ENCODE data around the gene SEMA3C.

Gene SEMA3C

DNA sequence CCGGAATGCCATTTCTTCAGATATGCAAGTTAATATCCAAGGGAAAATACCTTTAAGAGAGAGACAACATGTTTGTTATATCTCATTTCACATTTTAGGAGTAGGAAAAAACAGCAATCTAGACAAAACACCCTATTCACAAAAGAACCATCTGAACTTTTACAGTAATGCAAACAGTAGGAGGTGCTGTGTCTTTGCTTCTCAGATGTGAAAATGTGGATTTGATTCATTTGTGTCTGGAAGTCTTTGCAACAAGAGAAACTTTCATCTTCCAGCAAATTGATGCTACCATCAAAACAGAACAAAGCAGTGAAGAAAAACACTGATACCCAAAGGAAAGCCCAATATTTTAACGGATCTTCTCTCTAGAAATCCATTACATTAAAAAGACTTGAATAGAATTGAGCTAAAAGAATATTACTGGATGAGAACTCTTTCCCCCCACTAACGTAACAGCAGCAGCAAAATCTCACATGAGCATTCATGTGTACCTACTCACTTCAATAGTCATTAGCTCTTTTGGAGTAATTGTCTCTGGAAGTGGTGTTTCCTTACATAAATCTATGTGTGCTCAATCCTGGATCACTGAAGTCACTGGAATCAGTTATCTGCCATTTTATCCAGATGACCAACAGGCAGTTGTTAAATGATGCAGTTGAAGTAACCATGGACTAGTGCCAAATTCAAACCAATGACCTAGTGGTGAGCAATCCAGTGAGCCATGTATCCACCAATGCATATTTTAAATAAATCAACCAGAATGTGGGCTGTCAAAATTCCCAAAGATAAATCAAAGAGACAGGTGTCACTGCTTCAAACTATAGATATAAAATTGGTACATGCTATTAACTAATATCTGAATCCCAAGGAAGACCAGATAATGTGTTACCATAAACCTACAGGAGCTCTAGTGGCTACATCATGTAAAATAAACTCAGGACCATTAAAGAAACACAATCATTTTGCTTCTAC lies 1.8 kb downstream of the SEMA3C start (continued):
- TF ChIP-seq, protein P1, sequence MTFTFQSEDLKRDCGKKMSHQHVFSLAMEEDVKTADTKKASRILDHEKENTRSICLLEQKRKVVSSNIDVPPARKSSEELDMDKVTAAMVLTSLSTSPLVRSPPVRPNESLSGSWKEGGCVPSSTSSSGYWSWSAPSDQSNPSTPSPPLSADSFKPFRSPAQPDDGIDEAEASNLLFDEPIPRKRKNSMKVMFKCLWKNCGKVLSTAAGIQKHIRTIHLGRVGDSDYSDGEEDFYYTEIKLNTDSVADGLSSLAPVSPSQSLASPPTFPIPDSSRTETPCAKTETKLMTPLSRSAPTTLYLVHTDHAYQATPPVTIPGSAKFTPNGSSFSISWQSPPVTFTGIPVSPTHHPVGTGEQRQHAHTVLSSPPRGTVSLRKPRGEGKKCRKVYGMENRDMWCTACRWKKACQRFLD (tag by site-specific recombination; IDR thresholded peaks at IDR 0.05) = no peak
- TF ChIP-seq ZNF391 (tag by site-specific recombination; IDR thresholded peaks at IDR 0.05; ENCODE audit: borderline replicate concordance, low read depth) = no peak
- TF ChIP-seq PRDM6 (tag by site-specific recombination; IDR thresholded peaks at IDR 0.05) = no peak
- no peak for TF ChIP-seq ZNF830 (tag by site-specific recombination; IDR thresholded peaks at IDR 0.05; ENCODE audit: low read depth)
- TF ChIP-seq MYNN (tag by site-specific recombination; IDR thresholded peaks at IDR 0.05; ENCODE audit: borderline replicate concordance) = no peak
- no peak for TF ChIP-seq TCF7L2 (IDR thresholded peaks at IDR 0.05; ENCODE audit: borderline replicate concordance, low read depth, low read length)
- TF ChIP-seq BCL11A (tag by site-specific recombination; IDR thresholded peaks at IDR 0.05; ENCODE audit: low read depth) = no peak
- TF ChIP-seq, protein P2, sequence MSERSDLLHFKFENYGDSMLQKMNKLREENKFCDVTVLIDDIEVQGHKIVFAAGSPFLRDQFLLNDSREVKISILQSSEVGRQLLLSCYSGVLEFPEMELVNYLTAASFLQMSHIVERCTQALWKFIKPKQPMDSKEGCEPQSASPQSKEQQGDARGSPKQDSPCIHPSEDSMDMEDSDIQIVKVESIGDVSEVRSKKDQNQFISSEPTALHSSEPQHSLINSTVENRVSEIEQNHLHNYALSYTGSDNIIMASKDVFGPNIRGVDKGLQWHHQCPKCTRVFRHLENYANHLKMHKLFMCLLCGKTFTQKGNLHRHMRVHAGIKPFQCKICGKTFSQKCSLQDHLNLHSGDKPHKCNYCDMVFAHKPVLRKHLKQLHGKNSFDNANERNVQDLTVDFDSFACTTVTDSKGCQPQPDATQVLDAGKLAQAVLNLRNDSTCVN (tag by site-specific recombination; optimal IDR thresholded peaks at IDR 0.05) = no peak
- no peak for TF ChIP-seq PRDM4 (tag by site-specific recombination; IDR thresholded peaks at IDR 0.05)
- no peak for TF ChIP-seq KLF16 (tag by site-specific recombination; IDR thresholded peaks at IDR 0.05)
- no peak for TF ChIP-seq GLIS1 (tag by site-specific recombination; IDR thresholded peaks at IDR 0.05)
- no peak for TF ChIP-seq ZNF776 (tag by site-specific recombination; IDR thresholded peaks at IDR 0.05; ENCODE audit: borderline replicate concordance)
- TF ChIP-seq ELK4 (IDR thresholded peaks at IDR 0.05; ENCODE audit: borderline replicate concordance, low read depth, low read length) = no peak
- TF ChIP-seq OSR2 (tag by site-specific recombination; IDR thresholded peaks at IDR 0.05) = peak; percentile 52; the same call in 1 of the 2 replicates
- TF ChIP-seq ZNF19 (tag by site-specific recombination; IDR thresholded peaks at IDR 0.05; ENCODE audit: low read depth) = no peak
- TF ChIP-seq, protein P3, sequence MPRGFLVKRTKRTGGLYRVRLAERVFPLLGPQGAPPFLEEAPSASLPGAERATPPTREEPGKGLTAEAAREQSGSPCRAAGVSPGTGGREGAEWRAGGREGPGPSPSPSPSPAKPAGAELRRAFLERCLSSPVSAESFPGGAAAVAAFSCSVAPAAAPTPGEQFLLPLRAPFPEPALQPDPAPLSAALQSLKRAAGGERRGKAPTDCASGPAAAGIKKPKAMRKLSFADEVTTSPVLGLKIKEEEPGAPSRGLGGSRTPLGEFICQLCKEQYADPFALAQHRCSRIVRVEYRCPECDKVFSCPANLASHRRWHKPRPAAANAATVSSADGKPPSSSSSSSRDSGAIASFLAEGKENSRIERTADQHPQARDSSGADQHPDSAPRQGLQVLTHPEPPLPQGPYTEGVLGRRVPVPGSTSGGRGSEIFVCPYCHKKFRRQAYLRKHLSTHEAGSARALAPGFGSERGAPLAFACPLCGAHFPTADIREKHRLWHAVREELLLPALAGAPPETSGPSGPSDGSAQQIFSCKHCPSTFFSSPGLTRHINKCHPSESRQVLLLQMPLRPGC (tag by site-specific recombination; IDR thresholded peaks at IDR 0.05) = 0 out of 2 replicates have a peak, but pooled peaks have one; percentile 11
- TF ChIP-seq, protein P4, sequence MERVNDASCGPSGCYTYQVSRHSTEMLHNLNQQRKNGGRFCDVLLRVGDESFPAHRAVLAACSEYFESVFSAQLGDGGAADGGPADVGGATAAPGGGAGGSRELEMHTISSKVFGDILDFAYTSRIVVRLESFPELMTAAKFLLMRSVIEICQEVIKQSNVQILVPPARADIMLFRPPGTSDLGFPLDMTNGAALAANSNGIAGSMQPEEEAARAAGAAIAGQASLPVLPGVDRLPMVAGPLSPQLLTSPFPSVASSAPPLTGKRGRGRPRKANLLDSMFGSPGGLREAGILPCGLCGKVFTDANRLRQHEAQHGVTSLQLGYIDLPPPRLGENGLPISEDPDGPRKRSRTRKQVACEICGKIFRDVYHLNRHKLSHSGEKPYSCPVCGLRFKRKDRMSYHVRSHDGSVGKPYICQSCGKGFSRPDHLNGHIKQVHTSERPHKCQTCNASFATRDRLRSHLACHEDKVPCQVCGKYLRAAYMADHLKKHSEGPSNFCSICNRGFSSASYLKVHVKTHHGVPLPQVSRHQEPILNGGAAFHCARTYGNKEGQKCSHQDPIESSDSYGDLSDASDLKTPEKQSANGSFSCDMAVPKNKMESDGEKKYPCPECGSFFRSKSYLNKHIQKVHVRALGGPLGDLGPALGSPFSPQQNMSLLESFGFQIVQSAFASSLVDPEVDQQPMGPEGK (tag by site-specific recombination; IDR thresholded peaks at IDR 0.05) = no peak
- TF ChIP-seq ZNF155 (tag by site-specific recombination; IDR thresholded peaks at IDR 0.05) = no peak
- TF ChIP-seq, protein P5, sequence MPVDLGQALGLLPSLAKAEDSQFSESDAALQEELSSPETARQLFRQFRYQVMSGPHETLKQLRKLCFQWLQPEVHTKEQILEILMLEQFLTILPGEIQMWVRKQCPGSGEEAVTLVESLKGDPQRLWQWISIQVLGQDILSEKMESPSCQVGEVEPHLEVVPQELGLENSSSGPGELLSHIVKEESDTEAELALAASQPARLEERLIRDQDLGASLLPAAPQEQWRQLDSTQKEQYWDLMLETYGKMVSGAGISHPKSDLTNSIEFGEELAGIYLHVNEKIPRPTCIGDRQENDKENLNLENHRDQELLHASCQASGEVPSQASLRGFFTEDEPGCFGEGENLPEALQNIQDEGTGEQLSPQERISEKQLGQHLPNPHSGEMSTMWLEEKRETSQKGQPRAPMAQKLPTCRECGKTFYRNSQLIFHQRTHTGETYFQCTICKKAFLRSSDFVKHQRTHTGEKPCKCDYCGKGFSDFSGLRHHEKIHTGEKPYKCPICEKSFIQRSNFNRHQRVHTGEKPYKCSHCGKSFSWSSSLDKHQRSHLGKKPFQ (tag by site-specific recombination; IDR thresholded peaks at IDR 0.05) = no peak
- TF ChIP-seq, protein P6, sequence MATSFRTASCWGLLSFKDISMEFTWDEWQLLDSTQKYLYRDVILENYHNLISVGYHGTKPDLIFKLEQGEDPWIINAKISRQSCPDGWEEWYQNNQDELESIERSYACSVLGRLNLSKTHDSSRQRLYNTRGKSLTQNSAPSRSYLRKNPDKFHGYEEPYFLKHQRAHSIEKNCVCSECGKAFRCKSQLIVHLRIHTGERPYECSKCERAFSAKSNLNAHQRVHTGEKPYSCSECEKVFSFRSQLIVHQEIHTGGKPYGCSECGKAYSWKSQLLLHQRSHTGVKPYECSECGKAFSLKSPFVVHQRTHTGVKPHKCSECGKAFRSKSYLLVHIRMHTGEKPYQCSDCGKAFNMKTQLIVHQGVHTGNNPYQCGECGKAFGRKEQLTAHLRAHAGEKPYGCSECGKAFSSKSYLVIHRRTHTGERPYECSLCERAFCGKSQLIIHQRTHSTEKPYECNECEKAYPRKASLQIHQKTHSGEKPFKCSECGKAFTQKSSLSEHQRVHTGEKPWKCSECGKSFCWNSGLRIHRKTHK (tag by site-specific recombination; IDR thresholded peaks at IDR 0.05) = no peak
- no peak for TF ChIP-seq ZNF510 (tag by site-specific recombination; IDR thresholded peaks at IDR 0.05; ENCODE audit: insufficient replicate concordance)
- no peak for TF ChIP-seq ZNF670 (tag by site-specific recombination; IDR thresholded peaks at IDR 0.05; ENCODE audit: low read depth)
